ENCODE measurements around the gene SELL.
"Not testable (repeated sequence)": the region's sequence is repeated elsewhere in the genome, so short reads cannot be mapped to it uniquely, and the experiment has no call there.

The SELL gene

DNA sequence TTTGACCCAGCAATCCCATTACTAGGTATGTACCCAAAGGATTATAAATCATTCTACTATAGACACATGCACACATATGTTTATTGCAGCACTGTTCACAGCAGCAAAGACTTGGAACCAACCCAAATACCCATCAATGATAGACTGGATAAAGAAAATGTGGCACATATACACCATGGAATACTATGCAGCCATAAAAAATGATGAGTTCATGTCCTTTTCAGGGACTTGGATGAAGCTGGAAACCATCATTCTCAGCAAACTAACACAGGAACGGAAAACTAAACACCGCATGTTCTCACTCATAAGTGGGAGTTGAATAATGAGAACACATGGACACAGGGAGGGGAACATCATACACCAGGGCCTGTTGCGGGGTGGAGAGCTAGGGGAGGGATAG is 41.2 kb downstream of the SELL start:
- DNase-seq (ENCODE audit: low read depth in 1 of 2, low spot score in 1 of 2), result not testable (repeated sequence)

DNA sequence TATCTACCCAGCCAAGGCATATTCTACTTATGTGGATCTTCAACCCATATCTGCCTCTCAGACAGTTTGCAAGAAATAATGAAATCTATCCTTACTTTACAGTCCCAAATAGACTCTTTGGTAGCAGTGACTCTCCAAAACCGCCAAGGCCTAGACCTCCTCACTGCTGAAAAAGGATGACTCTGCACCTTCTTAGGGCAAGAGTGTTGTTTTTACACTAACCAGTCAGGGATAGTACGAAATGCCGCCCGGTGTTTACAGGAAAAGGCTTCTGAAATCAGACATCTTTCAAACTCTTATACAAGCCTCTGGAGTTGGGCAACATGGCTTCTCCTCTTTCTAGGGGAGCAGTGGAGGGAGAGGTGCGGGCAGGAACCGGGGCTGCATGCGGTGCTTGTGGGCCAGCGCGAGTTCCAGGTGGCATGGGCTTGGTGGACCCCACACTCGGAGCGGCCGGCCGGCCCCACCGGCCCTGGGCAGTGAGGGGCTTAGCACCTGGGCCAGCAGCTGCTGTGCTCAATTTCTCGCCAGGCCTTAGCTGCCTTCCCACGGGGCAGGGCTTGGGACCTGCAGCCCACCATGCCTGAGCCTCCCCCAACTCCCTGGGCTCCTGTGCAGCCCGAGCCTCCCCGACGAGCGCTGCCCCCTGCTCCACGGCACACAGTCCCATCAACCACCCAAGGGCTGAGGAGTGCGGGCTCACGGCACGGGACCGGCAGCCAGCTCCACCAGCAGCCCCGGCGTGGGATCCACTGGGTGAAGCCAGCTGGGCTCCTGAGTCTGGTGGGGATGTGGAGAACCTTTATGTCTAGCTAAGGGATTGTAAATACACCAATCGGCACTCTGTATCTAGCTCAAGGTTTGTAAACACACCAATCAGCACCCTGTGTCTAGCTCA is 43.5 kb downstream of the SELL start:
- DNase-seq (ENCODE audit: low read depth in 1 of 2, low spot score in 1 of 2), result not testable (repeated sequence)

GRCh38 chr1:169667227-169667639 is 44.2 kb downstream of the SELL start:
- not testable (repeated sequence) for DNase-seq (ENCODE audit: low read depth in 1 of 2, low spot score in 1 of 2)

DNA sequence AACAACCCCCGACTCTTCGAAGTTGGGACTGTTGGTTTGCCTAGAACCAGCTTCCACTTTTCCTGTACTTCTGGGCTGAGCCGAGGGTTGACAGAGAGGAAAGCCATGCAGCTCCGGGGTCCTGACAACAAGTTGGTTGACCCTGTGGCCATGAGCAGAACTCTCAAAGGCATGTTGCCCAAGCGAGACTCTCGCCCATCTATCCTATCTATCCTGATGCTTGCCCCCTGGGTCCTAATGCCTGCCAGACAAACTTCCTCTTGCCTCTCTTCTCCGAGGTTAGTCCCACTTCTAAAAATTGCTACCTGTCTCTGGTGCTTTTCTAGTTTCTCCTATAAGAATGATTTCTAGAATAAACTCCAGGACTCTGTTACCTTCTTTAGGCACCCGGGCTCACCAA is 48.7 kb downstream of the SELL start:
- DNase-seq (ENCODE audit: low read depth in 1 of 2, low spot score in 1 of 2), result not testable (repeated sequence)

- DNase-seq (ENCODE audit: low read depth in 1 of 2, low spot score in 1 of 2), result not testable (repeated sequence)
Observed at GRCh38 chr1:169661066-169661465, 50.4 kb downstream of the SELL start.

DNA sequence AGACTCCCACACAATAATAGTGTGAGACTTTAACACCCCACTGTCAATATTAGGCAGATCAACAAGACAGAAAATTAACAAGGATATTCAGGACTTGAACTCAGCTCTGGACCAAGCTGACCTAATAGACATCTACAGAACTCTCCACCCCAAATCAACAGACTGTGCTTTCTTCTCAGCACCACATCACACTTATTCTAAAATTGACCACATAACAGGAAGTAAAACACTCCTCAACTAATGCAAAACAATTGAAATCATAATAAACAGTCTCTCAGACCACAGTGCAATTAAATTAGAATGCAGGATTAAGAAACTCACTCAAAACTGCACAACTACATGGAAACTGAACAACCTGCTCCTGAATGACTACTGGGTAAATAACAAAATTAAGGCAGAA is 52.6 kb downstream of the SELL start:
- not testable (repeated sequence) for DNase-seq (ENCODE audit: low read depth in 1 of 2, low spot score in 1 of 2)

- DNase-seq (ENCODE audit: low read depth in 1 of 2, low spot score in 1 of 2), result no peak
Observed at GRCh38 chr1:169653873-169654272, 57.5 kb downstream of the SELL start.

- no peak for DNase-seq (ENCODE audit: low read depth in 1 of 2, low spot score in 1 of 2)
Observed at GRCh38 chr1:169651035-169651434, 60.4 kb downstream of the SELL start.

- no peak for DNase-seq (ENCODE audit: low read depth in 1 of 2, low spot score in 1 of 2)
Observed at GRCh38 chr1:169650551-169650950, 60.9 kb downstream of the SELL start.

DNA sequence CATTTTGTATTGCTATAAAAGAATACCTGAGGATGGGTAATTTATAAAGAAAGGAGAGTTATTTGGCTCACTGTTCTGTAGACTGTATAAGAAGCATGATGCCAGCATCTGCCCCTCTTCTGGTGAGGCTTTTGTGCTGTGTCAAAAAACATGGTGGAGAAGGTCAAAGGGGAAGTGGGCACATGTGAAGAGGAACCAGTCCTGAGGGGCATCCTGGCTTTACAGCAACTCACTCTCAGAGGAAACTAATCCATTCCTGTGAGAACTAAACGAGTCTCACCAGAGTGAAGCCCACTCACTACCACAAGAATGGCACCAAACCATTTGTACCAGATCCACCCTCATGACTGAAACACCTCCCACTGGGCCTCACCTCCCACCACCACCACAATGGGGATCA is 62.7 kb downstream of the SELL start:
- DNase-seq (ENCODE audit: low read depth in 1 of 2, low spot score in 1 of 2), result no peak

GRCh38 chr1:169648187-169648586 is 63.2 kb downstream of the SELL start:
- no peak for DNase-seq (ENCODE audit: low read depth in 1 of 2, low spot score in 1 of 2)

DNA sequence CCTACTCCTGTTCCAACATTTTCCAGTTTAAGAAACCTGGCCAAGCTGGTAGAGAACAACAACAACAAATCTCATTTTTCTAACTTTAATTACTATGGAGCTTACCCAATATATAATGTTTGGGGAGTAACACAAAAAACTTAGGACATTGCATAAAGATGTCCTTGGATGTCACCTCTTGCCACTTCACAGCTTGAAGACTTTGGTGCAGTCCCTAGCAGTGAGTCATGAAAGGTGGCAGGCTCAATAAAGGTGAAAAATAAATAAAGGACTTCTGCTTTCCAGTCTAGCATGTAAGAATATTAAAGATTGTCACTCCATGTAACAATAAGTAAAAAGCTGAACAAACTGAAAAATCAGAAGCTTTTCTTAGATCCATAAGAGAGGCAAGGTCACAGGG is 63.9 kb downstream of the SELL start:
- no peak for DNase-seq (ENCODE audit: low read depth in 1 of 2, low spot score in 1 of 2)

GRCh38 chr1:169644297-169644696 is 67.1 kb downstream of the SELL start:
- no peak for DNase-seq (ENCODE audit: low read depth in 1 of 2, low spot score in 1 of 2)
